DMS79 treated with DMSO at 0.1 percent for 48 hours (cell line): ENCODE data around the gene RPH3AL.

ENCODE experiments used
- DNase-seq: peaks from one replicate; lab custom pipeline; 2025; lab: John Stamatoyannopoulos, UW

Gene RPH3AL, protein sequence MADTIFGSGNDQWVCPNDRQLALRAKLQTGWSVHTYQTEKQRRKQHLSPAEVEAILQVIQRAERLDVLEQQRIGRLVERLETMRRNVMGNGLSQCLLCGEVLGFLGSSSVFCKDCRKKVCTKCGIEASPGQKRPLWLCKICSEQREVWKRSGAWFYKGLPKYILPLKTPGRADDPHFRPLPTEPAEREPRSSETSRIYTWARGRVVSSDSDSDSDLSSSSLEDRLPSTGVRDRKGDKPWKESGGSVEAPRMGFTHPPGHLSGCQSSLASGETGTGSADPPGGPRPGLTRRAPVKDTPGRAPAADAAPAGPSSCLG

DNA sequence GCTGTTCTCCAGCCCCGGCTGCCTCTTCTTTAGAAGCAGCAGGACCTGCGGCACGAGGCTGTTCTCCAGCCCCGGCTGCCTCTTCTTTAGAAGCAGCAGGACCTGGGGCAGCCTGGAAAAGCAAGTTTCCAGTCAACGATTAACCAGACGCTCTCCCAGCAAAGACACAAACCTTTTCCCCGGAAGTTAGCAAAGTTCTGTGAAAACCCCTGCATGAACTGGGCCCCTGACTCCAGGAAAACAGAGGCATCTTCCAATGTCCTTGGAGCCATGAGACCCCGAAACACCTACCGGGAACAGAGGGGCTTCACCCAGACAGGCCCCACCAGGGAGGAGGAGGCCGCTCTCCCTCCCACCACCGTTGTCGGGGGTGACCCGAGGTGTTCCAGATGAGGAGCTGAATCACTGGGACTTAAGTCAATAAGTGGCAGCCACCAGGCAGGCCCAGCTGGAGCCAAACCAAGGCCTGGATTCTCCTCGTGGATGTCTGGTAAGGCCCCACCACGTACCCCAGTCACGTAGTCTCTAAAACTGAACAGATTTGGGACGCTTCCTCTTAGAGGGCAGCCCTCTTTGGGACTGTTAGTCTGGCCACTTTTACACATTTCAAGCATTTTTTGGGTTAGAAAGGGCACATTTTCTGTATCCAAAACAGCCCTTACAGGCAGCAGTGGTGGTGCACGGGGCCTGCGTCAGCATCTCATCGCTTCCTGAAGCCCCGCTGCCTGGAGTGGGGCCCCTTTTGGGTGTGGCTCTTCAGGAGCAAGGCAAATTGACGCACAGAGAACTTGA is at the start of gene RPH3AL:
Gene RPH3AL (minus strand): TSS at position 387 of the 792 bp plus-strand sequence. CDS start 25,264 bp downstream, outside the sequence.
- peak; percentile 64 for DNase-seq

DNA sequence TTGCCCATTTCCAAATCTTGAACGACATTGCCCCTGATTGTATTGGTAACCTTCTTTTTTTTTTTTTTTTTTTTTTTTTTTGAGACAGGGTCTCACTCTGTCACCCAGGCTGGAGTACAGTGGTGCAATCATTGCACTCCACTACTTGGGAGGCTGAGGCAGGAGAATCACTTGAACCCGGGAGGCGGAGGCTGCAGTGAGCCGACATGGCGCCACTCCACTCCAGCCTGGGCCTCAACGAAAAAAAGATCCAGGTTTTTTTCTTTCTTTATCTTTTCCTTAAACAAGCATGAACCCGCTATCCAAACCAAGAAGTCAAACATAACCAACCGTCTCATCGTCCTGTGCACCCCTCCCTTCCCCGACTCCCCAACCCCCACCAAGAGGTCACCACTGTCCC is 47.6 kb upstream of the RPH3AL start:
- no peak for DNase-seq

DNA sequence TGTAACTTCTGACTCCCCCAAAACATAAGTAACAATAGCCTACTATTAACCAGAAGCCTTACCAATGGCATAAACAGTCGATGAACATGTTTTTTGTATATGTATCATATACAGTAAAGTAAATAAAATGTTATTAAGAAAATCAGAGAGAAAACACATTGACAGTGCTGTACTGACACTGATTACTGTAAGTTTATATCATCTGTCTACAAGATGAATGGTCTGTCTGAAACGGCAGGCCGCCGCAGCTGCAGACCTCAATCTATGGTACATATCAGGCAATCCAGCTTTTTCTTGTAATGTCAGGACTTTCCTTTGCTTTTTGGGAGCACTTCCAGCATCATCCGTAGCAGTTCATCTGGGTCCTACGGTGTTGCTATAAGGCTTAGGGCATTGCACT is 44.2 kb upstream of the RPH3AL start:
- no peak for DNase-seq

DNA sequence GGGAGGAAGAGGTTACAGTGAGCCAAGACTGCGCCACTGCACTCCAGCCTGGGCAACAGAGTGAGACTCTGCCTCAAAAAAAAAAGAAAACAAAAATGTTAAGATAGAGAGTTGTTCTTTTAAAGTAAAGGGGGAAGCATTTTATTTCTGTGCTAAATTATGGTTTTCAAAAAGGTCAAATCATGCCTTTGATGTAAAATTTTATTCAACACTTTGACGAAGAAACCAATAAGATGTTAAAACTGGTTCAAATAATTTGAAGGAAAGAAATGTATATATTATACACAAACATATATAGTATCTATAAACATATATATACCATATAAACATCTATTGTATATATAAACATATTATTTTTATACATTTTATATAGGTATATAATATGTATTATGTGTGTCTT is 43.4 kb upstream of the RPH3AL start:
- DNase-seq: no peak

DNA sequence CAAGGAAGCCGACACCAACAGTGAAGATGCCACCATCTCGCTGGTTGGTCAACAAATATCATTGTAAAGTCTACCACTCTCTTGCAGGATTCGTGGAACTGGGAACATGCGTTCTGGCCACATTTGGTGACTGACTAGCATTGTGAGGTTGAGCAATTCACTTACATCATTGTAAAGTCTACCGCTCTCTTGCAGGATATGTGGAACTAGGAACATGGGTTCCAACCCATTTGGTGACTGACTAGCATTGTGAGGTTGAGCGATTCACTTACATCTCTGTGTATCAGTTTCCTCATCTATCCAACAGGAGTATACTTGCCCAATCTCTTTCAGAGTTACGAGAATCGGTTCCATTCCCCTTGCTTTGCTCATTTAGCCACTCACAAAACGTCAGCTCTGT is 42.6 kb upstream of the RPH3AL start:
- DNase-seq: no peak

DNA sequence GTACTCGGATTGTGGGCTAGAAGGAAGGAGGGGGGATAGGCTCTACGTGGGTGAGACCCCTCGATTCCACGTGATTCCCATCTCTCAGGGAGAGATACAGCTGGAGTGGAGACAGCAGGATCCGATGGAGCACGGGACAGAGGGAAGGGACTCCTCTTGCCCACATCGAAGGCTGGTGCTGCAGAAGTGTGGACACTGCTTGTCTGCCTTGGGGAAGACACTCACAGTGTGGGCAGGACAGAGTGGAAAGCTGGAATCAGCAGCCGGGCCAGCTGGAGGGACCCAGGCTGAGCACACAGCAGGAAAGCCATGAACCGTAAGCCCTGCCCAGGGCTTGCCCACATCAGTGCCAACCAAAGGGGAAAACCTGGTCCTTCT is 42.1 kb upstream of the RPH3AL start:
- no peak for DNase-seq

DNA sequence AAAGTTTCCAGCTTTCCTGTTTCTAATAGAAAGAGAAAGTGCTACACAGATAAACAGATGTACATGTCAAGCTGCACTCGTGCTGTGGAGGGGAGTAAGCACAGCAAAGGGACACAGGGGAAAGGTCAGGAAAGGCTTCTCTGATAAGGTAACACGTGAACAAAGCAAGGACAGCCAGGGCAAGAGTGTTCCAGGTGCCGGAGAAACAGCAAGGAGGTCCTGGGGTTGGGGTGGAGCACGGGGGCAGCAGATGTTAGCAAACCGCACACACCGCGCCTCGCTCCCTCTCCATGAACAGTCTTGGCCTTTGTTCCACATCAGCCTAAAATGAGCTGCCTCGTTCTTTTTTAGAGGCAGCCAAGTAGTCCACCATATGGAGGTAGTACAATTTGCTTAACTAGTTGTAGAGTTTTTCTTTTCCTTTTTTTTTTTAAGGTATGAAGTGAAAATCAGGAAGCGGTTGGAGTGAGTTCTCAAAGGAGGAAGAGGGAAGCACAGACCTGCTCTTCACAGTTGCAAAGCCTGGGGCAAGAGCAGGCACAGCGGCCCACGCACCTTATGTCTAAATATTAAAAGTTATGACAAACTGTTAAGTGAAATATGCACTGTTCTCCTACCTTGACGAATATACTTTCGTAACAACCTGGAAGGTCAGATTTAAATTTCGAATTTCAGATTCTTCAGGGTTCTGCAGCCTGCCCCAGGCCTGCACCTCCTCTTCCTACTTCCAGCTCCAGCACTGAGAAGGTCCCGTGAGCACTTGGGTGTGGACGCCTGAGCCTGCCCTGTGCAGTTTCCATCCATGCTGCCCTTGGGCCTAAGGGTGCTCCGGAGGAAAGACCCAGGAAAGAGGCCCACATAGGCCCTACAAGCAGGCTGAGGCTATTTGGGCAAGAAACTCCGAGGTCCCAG is 41.5 kb upstream of the RPH3AL start:
- no peak for DNase-seq

DNA sequence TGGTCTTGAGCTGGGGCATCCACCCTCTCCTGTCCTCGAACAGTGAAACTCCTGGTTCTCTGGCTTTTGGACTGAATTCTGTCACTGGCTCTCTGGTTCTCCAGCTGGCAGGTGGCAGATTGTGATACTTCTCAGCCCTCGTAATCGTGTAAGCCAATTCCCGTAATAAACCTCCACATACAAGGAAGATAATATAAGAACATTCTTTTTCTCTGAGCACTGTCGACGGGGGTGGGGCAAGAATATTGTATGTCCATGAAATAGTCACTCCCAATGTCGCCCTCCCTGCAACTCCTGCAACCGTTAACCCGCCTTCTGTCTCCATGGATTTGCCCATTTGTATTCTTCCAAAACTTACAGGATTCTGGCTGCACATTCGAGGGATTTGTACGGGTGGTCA is 39.2 kb upstream of the RPH3AL start:
- DNase-seq: no peak

DNA sequence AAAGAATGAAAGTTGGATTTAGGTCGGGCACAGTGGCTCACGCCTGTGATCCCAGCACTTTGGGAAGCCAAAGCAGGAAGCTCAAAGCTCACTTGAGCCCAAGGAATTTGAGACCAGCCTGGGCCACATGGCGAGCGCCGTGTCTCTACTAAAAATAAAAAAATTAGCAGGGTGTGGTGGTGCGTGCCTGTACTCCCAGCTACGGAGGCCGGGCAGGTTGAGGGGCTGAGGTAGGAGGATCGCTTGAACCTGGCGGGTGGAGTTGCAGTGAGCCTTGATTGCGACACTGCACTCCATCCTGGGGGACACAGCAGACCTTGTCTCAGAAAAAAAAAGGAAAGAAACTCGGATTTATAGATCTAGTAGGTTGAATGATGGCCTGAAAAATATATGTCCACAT is 37.4 kb upstream of the RPH3AL start:
- no peak for DNase-seq

DNA sequence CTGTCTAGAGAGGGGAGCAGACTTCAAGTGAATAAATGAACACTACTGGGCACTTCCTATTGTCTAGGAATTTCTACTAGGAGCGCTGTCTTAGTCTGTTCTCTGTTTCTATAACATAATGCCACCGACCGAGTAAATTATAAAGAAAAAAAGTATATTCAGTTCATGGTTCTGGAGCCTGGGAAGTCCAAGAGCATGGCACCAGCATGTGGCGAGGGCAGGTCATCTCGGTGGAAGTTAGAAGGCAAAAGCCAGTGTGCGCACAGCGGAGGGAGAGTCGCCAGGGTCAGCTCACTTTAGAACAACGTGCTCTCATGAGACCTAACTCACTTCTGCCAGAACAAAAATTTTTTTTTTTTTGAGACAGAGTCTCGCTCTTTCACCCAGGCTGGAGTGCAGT is 35.5 kb upstream of the RPH3AL start:
- no peak for DNase-seq

DNA sequence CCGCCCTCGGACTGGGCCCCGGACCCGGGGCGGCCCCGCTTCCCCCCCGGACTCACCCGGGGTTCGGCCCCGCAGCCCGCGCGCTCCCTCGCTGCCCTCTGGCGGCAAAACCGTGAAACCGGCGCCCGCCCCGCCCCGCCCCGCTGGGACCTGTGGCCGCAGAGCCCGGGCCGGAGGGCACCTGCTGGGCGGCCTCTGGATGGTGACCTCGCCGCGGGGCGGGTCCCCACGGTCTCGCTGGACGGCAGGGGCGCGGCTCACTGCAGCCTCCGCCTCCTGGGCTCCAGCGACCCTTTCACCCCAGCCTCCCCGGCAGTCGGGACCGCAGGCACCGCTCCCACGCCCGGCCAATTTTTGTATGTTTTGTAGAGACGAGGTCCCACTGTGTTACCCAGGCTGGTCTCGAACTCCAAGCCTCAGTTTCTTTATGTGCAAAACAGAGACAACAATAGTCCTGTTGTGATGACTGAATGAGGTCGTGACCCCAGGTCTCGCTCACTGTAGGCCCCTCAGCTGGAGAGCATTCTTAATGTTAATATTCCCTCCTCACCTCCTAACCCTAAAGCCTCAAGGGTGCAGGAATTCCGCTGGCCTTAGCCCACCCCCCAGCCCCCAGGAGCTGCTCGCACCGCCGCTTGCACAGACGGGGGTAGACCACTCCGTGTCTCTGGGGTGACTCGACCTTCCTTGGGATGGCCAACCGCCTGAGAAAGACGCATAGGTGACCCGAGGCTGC is 33.7 kb upstream of the RPH3AL start:
- DNase-seq: peak; percentile 13

DNA sequence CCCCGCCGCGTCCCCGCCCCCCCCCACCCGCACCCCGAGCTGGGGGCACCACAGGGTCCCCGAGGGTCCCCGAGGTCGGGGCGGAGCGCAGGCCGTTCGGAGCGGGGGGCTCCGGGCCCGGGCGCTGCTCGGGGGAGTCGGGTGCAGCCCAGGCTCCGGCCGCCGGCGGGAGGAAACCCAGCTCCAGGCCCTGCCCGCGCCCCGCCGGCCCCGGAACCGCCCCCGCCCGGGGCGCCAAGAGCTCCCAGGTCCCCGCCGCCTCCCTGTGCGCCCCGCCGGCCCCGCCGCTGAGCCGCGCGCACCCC is 33.2 kb upstream of the RPH3AL start:
- DNase-seq: no peak

DNA sequence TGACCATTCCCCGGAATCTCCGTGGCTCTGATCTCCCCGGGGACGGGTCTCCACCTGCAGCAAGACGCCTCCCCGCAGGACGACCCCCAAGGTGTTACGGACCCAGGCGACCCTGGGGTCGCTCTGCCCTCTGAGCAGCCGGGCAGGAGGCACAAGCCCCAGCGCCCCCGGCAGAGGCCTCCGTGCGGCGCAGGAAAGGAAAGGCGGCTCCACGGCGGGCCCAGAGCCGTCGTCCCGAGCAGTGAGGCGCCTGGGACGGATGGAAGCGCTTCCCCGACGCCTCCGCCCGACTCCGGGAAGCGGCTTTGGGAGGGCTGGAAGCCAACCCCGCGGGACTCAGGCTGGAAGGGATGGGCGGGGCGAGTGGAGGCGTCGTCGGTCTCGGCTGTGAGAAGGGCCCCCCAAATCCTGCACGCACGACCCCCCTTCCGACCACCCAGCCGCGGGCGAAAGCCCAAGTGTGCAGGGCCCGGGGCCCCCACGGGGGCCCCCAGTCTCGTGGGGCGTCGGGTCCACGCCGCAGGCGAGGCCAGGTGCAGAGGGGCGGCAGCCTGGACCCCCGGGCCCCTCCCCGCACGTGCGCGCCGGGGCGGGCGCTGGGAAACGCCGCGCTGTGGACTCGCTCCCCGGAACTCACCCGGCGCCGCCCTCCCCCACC is 32.7 kb upstream of the RPH3AL start:
- peak; percentile 1 for DNase-seq

DNA sequence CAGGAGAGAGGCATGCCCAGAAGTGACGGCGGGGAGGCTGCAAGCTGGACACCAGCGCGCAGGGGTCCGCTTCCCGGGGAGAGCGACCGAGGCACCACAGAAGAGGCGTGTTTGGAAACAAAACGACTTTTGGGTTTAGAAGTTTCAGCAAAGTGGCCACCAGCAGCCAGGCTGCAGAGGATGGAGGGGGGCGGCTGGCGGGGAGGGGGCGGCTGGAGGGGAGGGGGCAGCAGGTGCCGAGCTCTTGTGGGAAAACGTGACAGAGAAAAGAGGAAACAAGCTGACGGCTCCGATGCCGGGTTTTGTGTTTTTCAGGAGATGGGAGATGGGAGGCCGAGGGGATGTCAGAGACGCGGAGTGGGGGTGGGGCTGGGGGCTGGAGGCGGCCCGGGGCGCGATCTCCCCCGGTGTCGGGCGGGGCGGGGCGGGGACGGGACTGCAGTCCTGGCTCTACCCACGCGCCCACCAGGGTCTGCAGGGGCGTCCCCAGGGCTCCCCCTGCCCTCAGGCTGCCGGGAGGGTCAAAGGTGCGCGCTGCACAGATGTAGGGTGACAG is 32.1 kb upstream of the RPH3AL start:
- DNase-seq: no peak

DNA sequence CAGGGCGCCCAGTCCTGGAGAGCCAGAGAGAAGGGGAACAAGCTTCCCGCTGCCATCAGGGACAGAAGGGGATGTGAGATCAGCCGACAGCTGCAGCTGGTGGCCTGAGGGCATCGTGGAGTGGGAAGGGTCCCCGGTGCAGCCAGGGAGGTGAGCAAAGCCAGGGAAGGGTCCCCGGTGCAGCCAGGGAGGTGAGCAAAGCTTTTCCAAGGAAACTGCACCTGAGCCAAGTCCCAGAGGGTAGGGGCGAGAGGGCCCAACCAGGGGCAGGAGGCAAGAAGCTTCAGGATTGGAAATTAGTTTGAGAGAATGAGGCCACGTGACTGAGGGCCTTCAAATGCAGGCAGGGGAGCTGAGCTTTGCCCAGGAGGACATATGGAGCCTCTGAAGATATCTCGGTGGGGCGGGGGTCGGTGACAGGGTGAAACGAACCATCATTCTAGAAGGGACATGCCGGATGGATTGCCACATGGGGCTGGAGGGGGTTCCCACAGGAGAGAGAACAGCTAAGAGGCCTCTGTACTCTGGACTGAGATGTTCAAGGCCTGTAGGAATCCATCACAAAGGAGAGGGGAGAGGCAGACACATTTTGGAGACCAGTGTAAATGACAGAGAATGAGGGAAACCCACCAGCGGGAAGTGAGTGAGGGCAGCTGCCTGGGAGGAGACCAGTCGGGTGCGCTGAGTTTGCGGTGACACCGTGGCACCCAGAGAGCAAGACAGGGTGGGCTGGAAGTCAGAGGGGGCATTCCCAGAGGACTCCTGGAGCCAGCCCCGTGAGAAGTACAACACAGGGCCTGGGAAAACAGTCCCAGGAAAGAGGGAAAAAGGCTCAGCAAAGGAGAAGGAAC is 31.4 kb upstream of the RPH3AL start:
- DNase-seq: no peak

DNA sequence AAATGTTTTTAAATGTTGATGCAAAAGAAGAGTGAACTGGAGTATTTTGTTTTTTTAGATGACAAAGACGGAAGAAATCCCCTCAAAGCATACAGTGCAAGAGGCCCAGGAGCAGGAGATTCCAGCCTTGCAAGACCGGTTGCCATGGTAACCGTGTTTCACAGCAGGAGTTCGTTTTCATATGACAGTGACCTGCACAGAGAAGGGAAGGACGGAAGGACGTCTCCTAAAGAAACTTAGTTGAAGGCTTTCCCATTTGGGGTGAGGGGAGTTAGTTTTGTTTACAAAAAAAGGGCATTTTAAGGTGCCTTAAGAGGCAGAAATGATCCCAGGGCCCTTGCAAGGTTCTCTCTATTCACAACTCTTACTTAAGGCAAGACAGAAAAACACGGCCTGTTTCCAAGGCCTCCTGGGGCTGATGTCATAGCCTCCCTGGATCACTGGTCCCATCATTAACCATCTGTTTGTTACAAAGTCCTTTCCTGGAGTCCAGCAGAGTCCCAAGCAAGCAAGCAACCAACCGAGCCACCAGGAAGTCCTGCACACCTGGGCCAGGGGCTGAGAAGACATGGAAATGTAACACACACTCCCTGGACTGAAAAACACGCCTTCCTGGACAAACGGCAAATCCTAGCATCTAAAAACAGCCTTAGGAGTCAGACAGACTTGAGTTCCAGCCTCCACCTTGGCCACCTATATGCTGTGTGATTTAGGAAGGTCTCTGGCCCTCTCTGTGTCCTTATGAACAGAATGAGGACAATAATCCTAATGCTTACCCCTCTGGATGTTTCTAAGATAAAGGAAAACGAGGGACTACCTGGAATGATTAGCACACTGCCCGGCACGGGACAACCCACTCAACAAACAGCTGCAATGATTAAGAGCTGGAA is 30.3 kb upstream of the RPH3AL start:
- DNase-seq: no peak

DNA sequence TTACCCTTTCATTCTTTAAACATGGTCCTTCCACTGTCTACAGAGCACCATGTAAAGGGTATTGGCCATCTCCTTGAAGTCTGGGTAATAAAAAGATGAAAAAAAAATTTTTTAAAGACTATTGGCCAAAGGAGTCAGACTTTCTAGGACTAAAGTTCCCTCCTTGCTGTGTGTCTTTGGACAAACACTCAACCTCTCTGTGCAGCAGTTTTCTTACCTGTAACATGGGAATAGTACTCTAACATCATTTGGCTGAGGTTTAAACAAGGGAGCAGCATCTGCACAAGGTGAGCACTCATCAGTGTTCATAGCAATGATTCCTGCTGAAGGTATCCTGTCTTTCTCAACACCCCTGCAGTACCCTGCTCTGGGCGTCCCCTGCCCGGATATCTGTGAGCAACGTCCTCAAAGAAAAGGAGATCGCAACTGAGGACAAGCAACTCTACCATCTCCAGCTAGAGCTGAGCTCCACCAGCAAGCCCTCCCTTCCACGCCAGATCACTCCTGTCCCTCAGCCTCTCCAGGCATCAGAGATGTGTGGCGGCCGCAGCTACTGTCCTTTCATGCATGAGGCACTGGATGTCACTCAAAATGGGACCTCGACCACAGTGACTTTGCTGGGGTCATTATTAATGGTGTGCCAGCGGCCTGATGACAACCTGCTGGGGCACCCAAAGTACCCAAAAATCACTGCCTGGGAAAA is 29.5 kb upstream of the RPH3AL start:
- no peak for DNase-seq

DNA sequence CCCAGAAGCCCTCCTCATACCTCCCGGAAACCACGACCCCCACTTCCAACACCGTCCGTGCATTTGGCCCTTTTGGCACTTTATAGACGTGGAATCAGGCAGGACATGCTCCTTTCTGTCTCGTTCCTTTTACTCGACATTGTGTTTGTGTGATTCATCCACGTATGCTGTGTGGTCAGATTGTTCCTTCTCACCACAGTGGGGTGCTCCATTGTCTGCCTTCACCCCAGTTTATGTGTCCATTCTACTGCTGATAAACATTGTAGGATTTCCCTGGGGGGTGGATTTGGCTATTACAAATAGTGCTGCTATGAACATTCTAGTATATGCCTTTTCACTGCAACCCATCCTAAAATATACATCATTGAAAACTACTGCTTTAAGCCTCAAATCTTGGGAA is 28.9 kb upstream of the RPH3AL start:
- DNase-seq: no peak
